Adrenal gland (tissue), 12 donors: ENCODE measurements around the gene LRRIQ1. TPM values are rescaled to one million over a fixed set of nuclear protein-coding genes. Genes with fewer than 3 reads are reported as not detected.
"Not testable (repeated sequence)": the region's sequence is repeated elsewhere in the genome, so short reads cannot be mapped to it uniquely, and the experiment has no call there.

Source experiments
- DNase-seq, 7 donors: peaks; one replicate each; pipeline ENCODE4 v3.0.0-alpha.2; 2019 to 2020
- H3K27ac ChIP-seq, 5 donors: fragments of 200-600 bp; sonication (generic) in 4 of 5; 1 replicate in 3 of 5; 2 replicates in 2 of 5; pipeline versions ENCODE4 v1.5.1 to v1.8.0; 2016 to 2020; ENCODE audit warnings: mild to moderate bottlenecking in 1 of 5
- H3K27me3 ChIP-seq: fragments of 200-600 bp; 2 replicates; pipeline ENCODE4 v1.8.0; 2021
- H3K36me3 ChIP-seq, 2 donors: fragments of 200-600 bp; replicated peaks in 1 of 2; 1 replicate in 1 of 2; 2 replicates in 1 of 2; pipeline versions ENCODE4 v1.5.1 to v1.8.0; 2018 to 2022
- H3K4me1 ChIP-seq, 2 donors: fragments of 200-600 bp; replicated peaks in 1 of 2; 1 replicate in 1 of 2; 2 replicates in 1 of 2; pipeline versions ENCODE4 v1.5.1 to v1.8.0; 2018 to 2021
- H3K4me3 ChIP-seq, 4 donors: fragments of 200-600 bp; sonication (generic) in 3 of 4; one replicate each; pipeline ENCODE4 v1.5.1; 2016 to 2018
- H3K9me3 ChIP-seq, 3 donors: fragments of 200-600 bp; sonication (generic) in 1 of 3; replicated peaks in 1 of 3; 1 replicate in 2 of 3; 2 replicates in 1 of 3; pipeline versions ENCODE4 v1.5.1 to v1.8.0; 2016 to 2021
- CTCF ChIP-seq, 6 experiments: fragments of 450-650 bp in 4 of 6; fragments of 200-600 bp in 2 of 6; sonication (generic) in 1 of 6; IDR thresholded peaks; 1 replicate in 5 of 6; 2 replicates in 1 of 6; pipeline versions ENCODE4 v1.5.1 to v1.8.0; 2016 to 2021; ENCODE audit warnings: antibody characterized with exemption in 6 of 6, mild to moderate bottlenecking in 2 of 6, moderate library complexity in 1 of 6
- POLR2A ChIP-seq, 2 donors: fragments of 450-650 bp; IDR thresholded peaks; one replicate each; pipeline ENCODE4 v1.6.1; 2017; ENCODE audit warnings: antibody characterized with exemption in 2 of 2, mild to moderate bottlenecking in 2 of 2, moderate library complexity in 1 of 2
- WGBS, 4 donors: extraction: QIAGEN DNeasy Blood & Tissue Kit in 2 of 4; methylation state at CpG; one replicate each; pipeline versions ENCODE4 v1.1.5 to v1.1.7; 2013 to 2017; 5-methylcytosine and 5-hydroxymethylcytosine counted together
- intact Hi-C, 2 donors: fragments of 100-400 bp; cut with DNase I; formaldehyde crosslinking; loops; one replicate each; pipeline versions ENCODE4 v1.14.1 to v1.15.0; 2022 to 2023
- polyA plus RNA-seq, 3 donors: library from polyadenylated mRNA; stranded (reverse); fragments of 200-250 nt in 2 of 3; fragments of 350-450 nt in 1 of 3; fragmentation: Illumina TruSeq in 1 of 3; extraction: RNeasy Lipid Tissue Mini Kit (QIAGEN cat#74804) in 1 of 3; gene quantifications; one replicate each; pipeline ENCODE4 v1.2.3, GENCODE V29; 2013 to 2014
- total RNA-seq, 9 donors: library from RNA; depleted of rRNA in 4 of 9; stranded (reverse); fragments of >200 nt in 4 of 9; fragments of 120-200 nt in 1 of 9; fragmentation: NEBNext Ultra II Directional in 1 of 9; extraction: Animal tissue kit (Norgen Biotek cat#: 25700) in 1 of 9; gene quantifications; one replicate each; pipeline versions ENCODE4 v1.1.0 to v1.2.4, GENCODE V29; 2013 to 2023
- donor health status: healthy with polysubstance abuse.
- donor health status: Bipolar disorder and iron deficiency.
- donor health status: DM: yes; HTN: yes; CAD: no.
- donor health status: DM: no; HTN: no; CAD: no.
- donor health status: DM: no; HTN: no; CAD: no.
- donor health status: DM: yes; HTN: yes; CAD: no.

LRRIQ1 gene
- total and polyA plus RNA-seq, 12 donors: 0.09 to 0.56 (median 0.34) TPM; not detected in 3

- H3K27me3 ChIP-seq: no peaks in the 10 kb centered on the region
- H3K36me3 ChIP-seq: no peaks in the 10 kb centered on the region
- no peaks in the 10 kb centered on the region for H3K9me3 ChIP-seq
- H3K27ac ChIP-seq: no peak overlapping the region
- DNase-seq: no peak
- no peak for TF ChIP-seq CTCF (IDR thresholded peaks at IDR 0.05)
- TF ChIP-seq POLR2A (IDR thresholded peaks at IDR 0.05): no peak
- intact Hi-C loops: no loop called here
- no peaks in the 10 kb centered on the region for H3K4me1 ChIP-seq
- no peak overlapping the region for H3K4me3 ChIP-seq
- WGBS, 4 donors: 79 to 92% (median 85%) methylated on average over 3 of the region's 3 CpGs
These were observed 152.5 kb downstream of the LRRIQ1 start for GRCh38 chr12:85188619-85189018.

DNA sequence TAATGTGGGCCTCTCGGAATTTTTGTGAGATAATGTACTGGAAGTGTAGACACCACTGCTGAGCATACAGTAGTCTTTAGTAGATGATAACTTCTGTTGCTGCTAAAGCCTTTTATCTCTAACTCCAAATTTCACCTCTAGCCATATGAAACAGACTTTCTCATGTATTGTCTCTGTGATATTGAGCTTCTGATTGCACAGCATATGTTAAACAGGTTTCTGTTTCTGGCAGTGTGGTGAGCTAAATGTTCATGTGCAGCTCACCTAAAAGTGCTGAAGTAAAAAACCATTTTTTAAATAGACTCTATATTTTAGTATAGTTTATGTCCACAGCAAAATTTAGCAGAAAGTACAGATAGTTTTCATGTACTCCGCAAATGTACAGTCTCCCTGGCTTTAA, 154.6 kb downstream of the LRRIQ1 start:
- no peak for DNase-seq
- Histone ChIP-seq H3K27ac (no peak overlapping the region), H3K4me3 (no peak overlapping the region), H3K4me1 (no peaks in the 10 kb centered on the region), H3K27me3 (no peaks in the 10 kb centered on the region), H3K9me3 (no peaks in the 10 kb centered on the region), H3K36me3 (no peaks in the 10 kb centered on the region)
- TF ChIP-seq POLR2A (IDR thresholded peaks at IDR 0.05) (no peak), CTCF (IDR thresholded peaks at IDR 0.05) (no peak)
- intact Hi-C loops: no loop called here
- 63 to 85% (median 70%) methylated on average over 2 of the region's 2 CpGs for WGBS, 4 donors

GRCh38 chr12:85203809-85204208, 167.7 kb downstream of the LRRIQ1 start:
- H3K27ac ChIP-seq, DNase-seq, H3K4me1 ChIP-seq, intact Hi-C loops, H3K4me3 ChIP-seq, H3K36me3 ChIP-seq, H3K27me3 ChIP-seq, H3K9me3 ChIP-seq: not testable (repeated sequence)
- WGBS, 4 donors: 74 to 84% (median 75%) methylated on average over 3 of the region's 3 CpGs

GRCh38 chr12:85206543-85206942, 170.4 kb downstream of the LRRIQ1 start:
- intact Hi-C loops: no loop called here
- Histone ChIP-seq H3K27ac (no peak overlapping the region), H3K27me3 (no peaks in the 10 kb centered on the region), H3K9me3 (no peaks in the 10 kb centered on the region), H3K4me3 (no peak overlapping the region), H3K4me1 (no peaks in the 10 kb centered on the region), H3K36me3 (no peaks in the 10 kb centered on the region)
- TF ChIP-seq CTCF (IDR thresholded peaks at IDR 0.05) (no peak), POLR2A (IDR thresholded peaks at IDR 0.05) (no peak)
- no peak for DNase-seq
- WGBS, 4 donors: 72 to 79% (median 75%) methylated on average over 4 of the region's 4 CpGs

DNA sequence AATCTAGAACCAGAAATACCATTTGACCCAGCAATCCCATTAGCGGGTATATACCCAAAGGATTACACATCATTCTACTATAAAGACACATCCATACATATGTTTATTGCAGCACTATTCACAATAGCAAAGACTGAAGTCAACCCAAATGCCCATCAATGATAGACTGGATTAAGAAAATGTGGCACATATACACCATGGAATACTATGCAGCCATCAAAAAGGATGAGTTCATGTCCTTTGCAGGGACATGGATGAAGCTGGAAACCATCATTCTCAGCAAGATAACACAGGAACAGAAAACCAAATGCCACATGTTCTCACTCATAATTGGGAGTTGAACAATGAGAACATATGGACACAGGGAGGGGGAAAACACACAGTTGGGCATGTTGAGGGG, 188.2 kb downstream of the LRRIQ1 start:
- H3K36me3 ChIP-seq, H3K9me3 ChIP-seq, intact Hi-C loops, DNase-seq, H3K27ac ChIP-seq, H3K27me3 ChIP-seq, H3K4me1 ChIP-seq, H3K4me3 ChIP-seq: not testable (repeated sequence)
- 76 to 97% (median 95%) methylated on average over 1 of the region's 1 CpG for WGBS, 4 donors
